ENCODE measurements around the gene CACNA1F.

- TF ChIP-seq, protein P1, sequence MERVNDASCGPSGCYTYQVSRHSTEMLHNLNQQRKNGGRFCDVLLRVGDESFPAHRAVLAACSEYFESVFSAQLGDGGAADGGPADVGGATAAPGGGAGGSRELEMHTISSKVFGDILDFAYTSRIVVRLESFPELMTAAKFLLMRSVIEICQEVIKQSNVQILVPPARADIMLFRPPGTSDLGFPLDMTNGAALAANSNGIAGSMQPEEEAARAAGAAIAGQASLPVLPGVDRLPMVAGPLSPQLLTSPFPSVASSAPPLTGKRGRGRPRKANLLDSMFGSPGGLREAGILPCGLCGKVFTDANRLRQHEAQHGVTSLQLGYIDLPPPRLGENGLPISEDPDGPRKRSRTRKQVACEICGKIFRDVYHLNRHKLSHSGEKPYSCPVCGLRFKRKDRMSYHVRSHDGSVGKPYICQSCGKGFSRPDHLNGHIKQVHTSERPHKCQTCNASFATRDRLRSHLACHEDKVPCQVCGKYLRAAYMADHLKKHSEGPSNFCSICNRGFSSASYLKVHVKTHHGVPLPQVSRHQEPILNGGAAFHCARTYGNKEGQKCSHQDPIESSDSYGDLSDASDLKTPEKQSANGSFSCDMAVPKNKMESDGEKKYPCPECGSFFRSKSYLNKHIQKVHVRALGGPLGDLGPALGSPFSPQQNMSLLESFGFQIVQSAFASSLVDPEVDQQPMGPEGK (CRISPR knock-in tag; IDR thresholded peaks at IDR 0.05; ENCODE audit: borderline replicate concordance) = no peak
- TF ChIP-seq ARNTL (CRISPR knock-in tag; IDR thresholded peaks at IDR 0.05; ENCODE audit: borderline replicate concordance, low read depth) (no peak), PPARA (CRISPR knock-in tag; IDR thresholded peaks at IDR 0.05; ENCODE audit: borderline replicate concordance) (no peak), SNAI2 (CRISPR knock-in tag; IDR thresholded peaks at IDR 0.05) (no peak), ISL1 (CRISPR knock-in tag; IDR thresholded peaks at IDR 0.05) (no peak), ZFP3 (CRISPR knock-in tag; IDR thresholded peaks at IDR 0.05) (no peak), ZNF70 (CRISPR knock-in tag; IDR thresholded peaks at IDR 0.05) (no peak), ZC3H10 (CRISPR knock-in tag; IDR thresholded peaks at IDR 0.05) (no peak), TOX (CRISPR knock-in tag; IDR thresholded peaks at IDR 0.05; ENCODE audit: borderline replicate concordance) (no peak), RARB (CRISPR knock-in tag; IDR thresholded peaks at IDR 0.05) (no peak), CSDC2 (CRISPR knock-in tag; IDR thresholded peaks at IDR 0.05) (no peak)
- TF ChIP-seq, protein P2, sequence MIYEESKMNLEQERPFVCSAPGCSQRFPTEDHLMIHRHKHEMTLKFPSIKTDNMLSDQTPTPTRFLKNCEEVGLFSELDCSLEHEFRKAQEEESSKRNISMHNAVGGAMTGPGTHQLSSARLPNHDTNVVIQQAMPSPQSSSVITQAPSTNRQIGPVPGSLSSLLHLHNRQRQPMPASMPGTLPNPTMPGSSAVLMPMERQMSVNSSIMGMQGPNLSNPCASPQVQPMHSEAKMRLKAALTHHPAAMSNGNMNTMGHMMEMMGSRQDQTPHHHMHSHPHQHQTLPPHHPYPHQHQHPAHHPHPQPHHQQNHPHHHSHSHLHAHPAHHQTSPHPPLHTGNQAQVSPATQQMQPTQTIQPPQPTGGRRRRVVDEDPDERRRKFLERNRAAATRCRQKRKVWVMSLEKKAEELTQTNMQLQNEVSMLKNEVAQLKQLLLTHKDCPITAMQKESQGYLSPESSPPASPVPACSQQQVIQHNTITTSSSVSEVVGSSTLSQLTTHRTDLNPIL (CRISPR knock-in tag; IDR thresholded peaks at IDR 0.05; ENCODE audit: low read depth) = no peak
Measured at GRCh38 chrX:49233887-49234555, 881 bp upstream of the CACNA1F start.

All from SK-N-SH treated with all-trans-retinoic acid at 6 μM for 48 hours (cell line).